Measurements from ENCODE around the gene LUC7L. TPM values are rescaled to one million over a fixed set of nuclear protein-coding genes. Genes with fewer than 3 reads are reported as not detected.

The LUC7L gene
- total and polyA plus RNA-seq, 2 of the 8 experiments (the other 6 are each of a cell fraction or from before 2014, with no cell fraction given) = 49.7 to 129 TPM

DNA sequence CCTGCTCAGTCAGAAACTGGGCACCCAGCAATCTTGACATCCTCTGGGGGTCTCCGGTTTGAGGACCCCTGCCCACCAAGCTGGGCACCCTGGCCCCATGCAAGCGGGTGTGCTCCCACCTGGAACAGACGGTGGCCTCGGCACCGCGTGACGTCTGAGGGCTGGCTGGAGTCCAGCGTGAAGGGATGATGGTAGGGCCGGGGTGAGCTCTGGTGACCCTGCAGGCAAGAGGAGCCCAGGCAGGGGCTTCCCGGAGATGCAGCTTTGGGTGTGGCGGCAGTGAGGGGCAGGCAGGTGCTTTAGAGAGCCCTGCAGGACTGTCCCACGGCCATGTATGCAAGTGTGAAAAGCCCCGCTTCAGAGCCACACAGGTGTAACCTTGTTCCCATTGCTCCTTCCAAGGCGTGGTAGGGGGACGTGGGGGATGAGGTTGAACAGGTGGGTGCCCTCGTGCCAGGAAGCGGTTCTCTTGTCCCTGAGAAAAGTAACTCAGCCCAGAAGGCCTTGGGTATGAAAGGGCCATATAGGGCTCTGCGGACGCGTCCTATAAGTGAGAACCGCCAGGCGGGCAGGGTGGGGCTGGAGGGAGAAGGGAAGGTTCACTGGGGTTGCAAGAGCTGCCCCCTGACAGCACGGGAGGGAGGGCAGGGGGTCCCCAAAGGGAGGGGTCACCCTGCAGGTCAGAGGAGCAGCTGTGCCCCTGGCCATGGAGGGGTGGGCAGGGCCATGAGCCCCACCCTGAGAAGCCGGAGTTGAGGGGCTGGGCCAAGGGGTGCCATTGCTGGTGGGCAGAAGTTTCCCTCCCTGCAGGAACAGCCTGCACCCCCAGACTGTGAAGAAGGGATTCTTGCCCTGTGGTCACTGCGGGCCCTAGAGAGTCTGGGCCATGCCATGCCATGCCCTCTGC, 37.3 kb upstream of the LUC7L start (continued):
- TF ChIP-seq, protein P1, sequence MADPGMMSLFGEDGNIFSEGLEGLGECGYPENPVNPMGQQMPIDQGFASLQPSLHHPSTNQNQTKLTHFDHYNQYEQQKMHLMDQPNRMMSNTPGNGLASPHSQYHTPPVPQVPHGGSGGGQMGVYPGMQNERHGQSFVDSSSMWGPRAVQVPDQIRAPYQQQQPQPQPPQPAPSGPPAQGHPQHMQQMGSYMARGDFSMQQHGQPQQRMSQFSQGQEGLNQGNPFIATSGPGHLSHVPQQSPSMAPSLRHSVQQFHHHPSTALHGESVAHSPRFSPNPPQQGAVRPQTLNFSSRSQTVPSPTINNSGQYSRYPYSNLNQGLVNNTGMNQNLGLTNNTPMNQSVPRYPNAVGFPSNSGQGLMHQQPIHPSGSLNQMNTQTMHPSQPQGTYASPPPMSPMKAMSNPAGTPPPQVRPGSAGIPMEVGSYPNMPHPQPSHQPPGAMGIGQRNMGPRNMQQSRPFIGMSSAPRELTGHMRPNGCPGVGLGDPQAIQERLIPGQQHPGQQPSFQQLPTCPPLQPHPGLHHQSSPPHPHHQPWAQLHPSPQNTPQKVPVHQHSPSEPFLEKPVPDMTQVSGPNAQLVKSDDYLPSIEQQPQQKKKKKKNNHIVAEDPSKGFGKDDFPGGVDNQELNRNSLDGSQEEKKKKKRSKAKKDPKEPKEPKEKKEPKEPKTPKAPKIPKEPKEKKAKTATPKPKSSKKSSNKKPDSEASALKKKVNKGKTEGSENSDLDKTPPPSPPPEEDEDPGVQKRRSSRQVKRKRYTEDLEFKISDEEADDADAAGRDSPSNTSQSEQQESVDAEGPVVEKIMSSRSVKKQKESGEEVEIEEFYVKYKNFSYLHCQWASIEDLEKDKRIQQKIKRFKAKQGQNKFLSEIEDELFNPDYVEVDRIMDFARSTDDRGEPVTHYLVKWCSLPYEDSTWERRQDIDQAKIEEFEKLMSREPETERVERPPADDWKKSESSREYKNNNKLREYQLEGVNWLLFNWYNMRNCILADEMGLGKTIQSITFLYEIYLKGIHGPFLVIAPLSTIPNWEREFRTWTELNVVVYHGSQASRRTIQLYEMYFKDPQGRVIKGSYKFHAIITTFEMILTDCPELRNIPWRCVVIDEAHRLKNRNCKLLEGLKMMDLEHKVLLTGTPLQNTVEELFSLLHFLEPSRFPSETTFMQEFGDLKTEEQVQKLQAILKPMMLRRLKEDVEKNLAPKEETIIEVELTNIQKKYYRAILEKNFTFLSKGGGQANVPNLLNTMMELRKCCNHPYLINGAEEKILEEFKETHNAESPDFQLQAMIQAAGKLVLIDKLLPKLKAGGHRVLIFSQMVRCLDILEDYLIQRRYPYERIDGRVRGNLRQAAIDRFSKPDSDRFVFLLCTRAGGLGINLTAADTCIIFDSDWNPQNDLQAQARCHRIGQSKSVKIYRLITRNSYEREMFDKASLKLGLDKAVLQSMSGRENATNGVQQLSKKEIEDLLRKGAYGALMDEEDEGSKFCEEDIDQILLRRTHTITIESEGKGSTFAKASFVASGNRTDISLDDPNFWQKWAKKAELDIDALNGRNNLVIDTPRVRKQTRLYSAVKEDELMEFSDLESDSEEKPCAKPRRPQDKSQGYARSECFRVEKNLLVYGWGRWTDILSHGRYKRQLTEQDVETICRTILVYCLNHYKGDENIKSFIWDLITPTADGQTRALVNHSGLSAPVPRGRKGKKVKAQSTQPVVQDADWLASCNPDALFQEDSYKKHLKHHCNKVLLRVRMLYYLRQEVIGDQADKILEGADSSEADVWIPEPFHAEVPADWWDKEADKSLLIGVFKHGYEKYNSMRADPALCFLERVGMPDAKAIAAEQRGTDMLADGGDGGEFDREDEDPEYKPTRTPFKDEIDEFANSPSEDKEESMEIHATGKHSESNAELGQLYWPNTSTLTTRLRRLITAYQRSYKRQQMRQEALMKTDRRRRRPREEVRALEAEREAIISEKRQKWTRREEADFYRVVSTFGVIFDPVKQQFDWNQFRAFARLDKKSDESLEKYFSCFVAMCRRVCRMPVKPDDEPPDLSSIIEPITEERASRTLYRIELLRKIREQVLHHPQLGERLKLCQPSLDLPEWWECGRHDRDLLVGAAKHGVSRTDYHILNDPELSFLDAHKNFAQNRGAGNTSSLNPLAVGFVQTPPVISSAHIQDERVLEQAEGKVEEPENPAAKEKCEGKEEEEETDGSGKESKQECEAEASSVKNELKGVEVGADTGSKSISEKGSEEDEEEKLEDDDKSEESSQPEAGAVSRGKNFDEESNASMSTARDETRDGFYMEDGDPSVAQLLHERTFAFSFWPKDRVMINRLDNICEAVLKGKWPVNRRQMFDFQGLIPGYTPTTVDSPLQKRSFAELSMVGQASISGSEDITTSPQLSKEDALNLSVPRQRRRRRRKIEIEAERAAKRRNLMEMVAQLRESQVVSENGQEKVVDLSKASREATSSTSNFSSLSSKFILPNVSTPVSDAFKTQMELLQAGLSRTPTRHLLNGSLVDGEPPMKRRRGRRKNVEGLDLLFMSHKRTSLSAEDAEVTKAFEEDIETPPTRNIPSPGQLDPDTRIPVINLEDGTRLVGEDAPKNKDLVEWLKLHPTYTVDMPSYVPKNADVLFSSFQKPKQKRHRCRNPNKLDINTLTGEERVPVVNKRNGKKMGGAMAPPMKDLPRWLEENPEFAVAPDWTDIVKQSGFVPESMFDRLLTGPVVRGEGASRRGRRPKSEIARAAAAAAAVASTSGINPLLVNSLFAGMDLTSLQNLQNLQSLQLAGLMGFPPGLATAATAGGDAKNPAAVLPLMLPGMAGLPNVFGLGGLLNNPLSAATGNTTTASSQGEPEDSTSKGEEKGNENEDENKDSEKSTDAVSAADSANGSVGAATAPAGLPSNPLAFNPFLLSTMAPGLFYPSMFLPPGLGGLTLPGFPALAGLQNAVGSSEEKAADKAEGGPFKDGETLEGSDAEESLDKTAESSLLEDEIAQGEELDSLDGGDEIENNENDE (IDR thresholded peaks at IDR 0.05; ENCODE audit: insufficient replicate concordance, low read length) = no peak
